K562 (cell line): ENCODE results near the gene CCR2. TPM values are rescaled to one million over a fixed set of nuclear protein-coding genes. Genes with fewer than 3 reads are reported as not detected.

Experiments
- CBX2 ChIP-seq: fragments of 200-600 bp; sonication (generic); IDR thresholded peaks from one replicate; pipeline ENCODE4 v1.6.1; 2012; ENCODE audit warnings: mild to moderate bottlenecking, low read length, inconsistent platforms; ENCODE audit not compliant: insufficient read depth, poor library complexity, severe bottlenecking
- CHD2 ChIP-seq: IDR thresholded peaks from 2 replicates; pipeline ENCODE4 v1.6.1; 2011; ENCODE audit warnings: low read depth, low read length
- ETS2 ChIP-seq: IDR thresholded peaks from 2 replicates; pipeline ENCODE4 v1.6.1; 2016; ENCODE audit warnings: borderline replicate concordance, missing genetic modification characterization, mild to moderate bottlenecking, moderate library complexity, missing compliant biosample characterization; ENCODE audit not compliant: poor library complexity, severe bottlenecking
- GATAD2B ChIP-seq: fragments of 450-650 bp; IDR thresholded peaks from 2 replicates; pipeline ENCODE4 v1.6.1; 2017; ENCODE audit warnings: mild to moderate bottlenecking, borderline replicate concordance
- HEY1 ChIP-seq: fragments of 250-450 bp; sonication (Bioruptor Pico); IDR thresholded peaks from 2 replicates; pipeline ENCODE4 v1.5.0; 2020; ENCODE audit warnings: mild to moderate bottlenecking, moderate library complexity, borderline replicate concordance
- NR2C2 ChIP-seq, 2 experiments: fragments of 200-800 bp in 1 of 2; sonication (Bioruptor generic) in 1 of 2; sonication (generic) in 1 of 2; formaldehyde crosslinking in 1 of 2; IDR thresholded peaks; 2 replicates each; pipeline versions ENCODE4 v1.6.1 to v1.8.0; 2016 to 2022; ENCODE audit warnings: mild to moderate bottlenecking in 1 of 2, missing compliant biosample characterization in 1 of 2, missing genetic modification characterization in 1 of 2, missing genetic modification reagents in 1 of 2
- SOX6 ChIP-seq: fragments of 450-650 bp; IDR thresholded peaks from 2 replicates; pipeline ENCODE4 v1.6.1; 2014; ENCODE audit warnings: mild to moderate bottlenecking
- TEAD4 ChIP-seq, 2 experiments: sonication (generic) in 1 of 2; formaldehyde crosslinking in 1 of 2; IDR thresholded peaks; 2 replicates each; pipeline versions ENCODE4 v1.6.1 to v1.8.0; 2012 to 2022; ENCODE audit warnings: borderline replicate concordance in 1 of 2, inconsistent platforms in 1 of 2, low read length in 1 of 2, mild to moderate bottlenecking in 1 of 2, missing genetic modification reagents in 1 of 2
- XRCC3 ChIP-seq: fragments of 450-650 bp; IDR thresholded peaks from 2 replicates; pipeline ENCODE4 v1.6.1; 2017; ENCODE audit warnings: mild to moderate bottlenecking, moderate library complexity
- ZEB2 ChIP-seq: fragments of 450-650 bp; IDR thresholded peaks from 2 replicates; pipeline ENCODE4 v1.6.1; 2016
- ZFP36 ChIP-seq: fragments of 150-350 bp; IDR thresholded peaks from 2 replicates; pipeline ENCODE4 v1.6.1; 2018; ENCODE audit warnings: low read length, low read depth; ENCODE audit not compliant: partially characterized antibody
- ZNF174 ChIP-seq: fragments of 250-450 bp; sonication (Bioruptor Pico); IDR thresholded peaks from 2 replicates; pipeline ENCODE4 v1.4.0; 2020; ENCODE audit warnings: mild to moderate bottlenecking
- ZNF507 ChIP-seq: conservative IDR thresholded peaks from 2 replicates; pipeline ENCODE4 v1.6.1; 2017; ENCODE audit warnings: missing genetic modification characterization, missing compliant biosample characterization
- polyA plus RNA-seq, 8 experiments: library from polyadenylated mRNA; depleted of rRNA in 4 of 8; stranded (reverse) in 5 of 8; unstranded in 3 of 8; fragments of >200 nt; fragmentation: Nextera tagmentation in 2 of 8; fragmentation: Illumina TruSeq in 1 of 8; extraction: Ambion mirVana in 2 of 8; extraction: Trizol in 1 of 8; gene quantifications; 2 replicates each; pipeline versions ENCODE4 v1.2.1 to v1.2.3, GENCODE V29; 2011 to 2014; ENCODE audit warnings: inconsistent platforms in 1 of 8, missing spikeins in 1 of 8
- total RNA-seq, 7 experiments: library from RNA; depleted of rRNA in 6 of 7; stranded (reverse); fragments of >200 nt in 6 of 7; fragmentation: Illumina TruSeq in 2 of 7; extraction: Trizol in 2 of 7; gene quantifications; 2 replicates each; pipeline versions ENCODE4 v1.2.1 to v1.2.3, GENCODE V29; 2011 to 2021; ENCODE audit warnings: low replicate concordance in 1 of 7
- TF ChIP-seq, protein P1 (sequence below): fragments of 450-650 bp; formaldehyde crosslinking; IDR thresholded peaks from 2 replicates; pipeline ENCODE4 v1.4.0; 2020; ENCODE audit warnings: mild to moderate bottlenecking, moderate library complexity
- TF ChIP-seq, protein P2 (sequence below): fragments of 250-450 bp; sonication (Bioruptor Pico); IDR thresholded peaks from 2 replicates; pipeline ENCODE4 v1.4.0; 2020; ENCODE audit warnings: borderline replicate concordance
- TF ChIP-seq, protein P3 (sequence below), 2 experiments: fragments of 450-650 bp in 1 of 2; IDR thresholded peaks; 2 replicates each; pipeline ENCODE4 v1.6.1; 2011 to 2017; ENCODE audit warnings: low read depth in 2 of 2, antibody characterized with exemption in 1 of 2, borderline replicate concordance in 1 of 2, low read length in 1 of 2, mild to moderate bottlenecking in 1 of 2, mixed read lengths in 1 of 2; ENCODE audit not compliant: control insufficient read depth in 1 of 2
- TF ChIP-seq, protein P4 (sequence below): sonication (generic); formaldehyde crosslinking; IDR thresholded peaks from 2 replicates; pipeline ENCODE4 v1.8.1; 2023; ENCODE audit warnings: mild to moderate bottlenecking, missing genetic modification reagents

CCR2 gene
- total and polyA plus RNA-seq, 9 of the 15 experiments (the other 6 are each of a cell fraction or from before 2014, with no cell fraction given) = not detected

DNA sequence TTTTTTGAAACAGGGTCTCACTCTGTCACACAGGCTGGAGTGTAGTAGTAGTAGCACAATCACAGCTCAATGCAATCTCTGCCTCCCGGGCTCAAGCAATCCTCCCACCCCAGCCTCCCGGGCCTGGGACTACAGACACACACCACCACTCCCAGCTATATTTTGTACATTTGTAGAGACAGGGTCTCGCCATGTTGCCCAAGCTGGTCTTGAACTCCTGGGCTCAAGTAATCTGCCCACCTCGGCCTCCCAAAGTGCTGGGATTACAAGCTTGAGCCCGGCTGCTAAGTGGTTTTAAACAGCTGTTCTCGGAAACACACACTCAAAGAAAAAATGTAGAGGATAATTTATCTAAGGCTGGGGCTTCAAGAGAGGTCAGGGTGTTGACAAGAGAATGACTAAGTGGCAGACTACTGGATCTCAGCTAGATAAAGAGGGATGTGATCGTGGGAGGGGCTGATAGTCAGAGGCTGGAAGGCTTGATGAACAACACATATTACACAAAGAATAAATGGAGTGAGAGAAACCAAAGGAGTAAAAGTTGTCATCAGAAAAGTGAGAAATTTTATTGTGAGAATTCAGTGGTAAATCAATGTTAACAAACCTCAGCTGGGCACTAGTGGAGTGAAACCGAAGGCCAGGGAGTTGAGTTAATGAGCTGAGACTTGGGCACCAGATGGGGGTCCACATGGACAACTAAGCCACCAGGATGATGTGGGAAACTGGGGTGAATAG lies 46.3 kb downstream of the CCR2 start (continued):
- TF ChIP-seq NR2C2 (CRISPR knock-in tag; IDR thresholded peaks at IDR 0.05) = no peak
- peak; percentile 80 for TF ChIP-seq NR2C2 (tag; IDR thresholded peaks at IDR 0.05)
- no peak for TF ChIP-seq XRCC3
- TF ChIP-seq, protein P1, sequence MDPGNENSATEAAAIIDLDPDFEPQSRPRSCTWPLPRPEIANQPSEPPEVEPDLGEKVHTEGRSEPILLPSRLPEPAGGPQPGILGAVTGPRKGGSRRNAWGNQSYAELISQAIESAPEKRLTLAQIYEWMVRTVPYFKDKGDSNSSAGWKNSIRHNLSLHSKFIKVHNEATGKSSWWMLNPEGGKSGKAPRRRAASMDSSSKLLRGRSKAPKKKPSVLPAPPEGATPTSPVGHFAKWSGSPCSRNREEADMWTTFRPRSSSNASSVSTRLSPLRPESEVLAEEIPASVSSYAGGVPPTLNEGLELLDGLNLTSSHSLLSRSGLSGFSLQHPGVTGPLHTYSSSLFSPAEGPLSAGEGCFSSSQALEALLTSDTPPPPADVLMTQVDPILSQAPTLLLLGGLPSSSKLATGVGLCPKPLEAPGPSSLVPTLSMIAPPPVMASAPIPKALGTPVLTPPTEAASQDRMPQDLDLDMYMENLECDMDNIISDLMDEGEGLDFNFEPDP (CRISPR knock-in tag) = no peak
- TF ChIP-seq HEY1 (CRISPR knock-in tag) = 0 out of 2 replicates have a peak, but pooled peaks have one; percentile 19
- TF ChIP-seq, protein P2, sequence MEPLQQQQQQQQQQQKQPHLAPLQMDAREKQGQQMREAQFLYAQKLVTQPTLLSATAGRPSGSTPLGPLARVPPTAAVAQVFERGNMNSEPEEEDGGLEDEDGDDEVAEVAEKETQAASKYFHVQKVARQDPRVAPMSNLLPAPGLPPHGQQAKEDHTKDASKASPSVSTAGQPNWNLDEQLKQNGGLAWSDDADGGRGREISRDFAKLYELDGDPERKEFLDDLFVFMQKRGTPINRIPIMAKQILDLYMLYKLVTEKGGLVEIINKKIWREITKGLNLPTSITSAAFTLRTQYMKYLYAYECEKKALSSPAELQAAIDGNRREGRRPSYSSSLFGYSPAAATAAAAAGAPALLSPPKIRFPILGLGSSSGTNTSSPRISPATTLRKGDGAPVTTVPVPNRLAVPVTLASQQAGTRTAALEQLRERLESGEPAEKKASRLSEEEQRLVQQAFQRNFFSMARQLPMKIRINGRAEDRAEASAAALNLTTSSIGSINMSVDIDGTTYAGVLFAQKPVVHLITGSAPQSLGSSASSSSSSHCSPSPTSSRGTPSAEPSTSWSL (CRISPR knock-in tag) = no peak
- TF ChIP-seq SOX6 = peak; percentile 88
- no peak for TF ChIP-seq ZNF174 (CRISPR knock-in tag)
- no peak for TF ChIP-seq ZFP36
- TF ChIP-seq CHD2 = no peak
- TF ChIP-seq, protein P3, sequence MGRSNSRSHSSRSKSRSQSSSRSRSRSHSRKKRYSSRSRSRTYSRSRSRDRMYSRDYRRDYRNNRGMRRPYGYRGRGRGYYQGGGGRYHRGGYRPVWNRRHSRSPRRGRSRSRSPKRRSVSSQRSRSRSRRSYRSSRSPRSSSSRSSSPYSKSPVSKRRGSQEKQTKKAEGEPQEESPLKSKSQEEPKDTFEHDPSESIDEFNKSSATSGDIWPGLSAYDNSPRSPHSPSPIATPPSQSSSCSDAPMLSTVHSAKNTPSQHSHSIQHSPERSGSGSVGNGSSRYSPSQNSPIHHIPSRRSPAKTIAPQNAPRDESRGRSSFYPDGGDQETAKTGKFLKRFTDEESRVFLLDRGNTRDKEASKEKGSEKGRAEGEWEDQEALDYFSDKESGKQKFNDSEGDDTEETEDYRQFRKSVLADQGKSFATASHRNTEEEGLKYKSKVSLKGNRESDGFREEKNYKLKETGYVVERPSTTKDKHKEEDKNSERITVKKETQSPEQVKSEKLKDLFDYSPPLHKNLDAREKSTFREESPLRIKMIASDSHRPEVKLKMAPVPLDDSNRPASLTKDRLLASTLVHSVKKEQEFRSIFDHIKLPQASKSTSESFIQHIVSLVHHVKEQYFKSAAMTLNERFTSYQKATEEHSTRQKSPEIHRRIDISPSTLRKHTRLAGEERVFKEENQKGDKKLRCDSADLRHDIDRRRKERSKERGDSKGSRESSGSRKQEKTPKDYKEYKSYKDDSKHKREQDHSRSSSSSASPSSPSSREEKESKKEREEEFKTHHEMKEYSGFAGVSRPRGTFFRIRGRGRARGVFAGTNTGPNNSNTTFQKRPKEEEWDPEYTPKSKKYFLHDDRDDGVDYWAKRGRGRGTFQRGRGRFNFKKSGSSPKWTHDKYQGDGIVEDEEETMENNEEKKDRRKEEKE (IDR thresholded peaks at IDR 0.05; ENCODE audit: borderline replicate concordance in 1 of 2, control insufficient read depth in 1 of 2, low read depth in 2 of 2, low read length in 1 of 2) = no peak
- 0 out of 2 replicates have a peak, but pooled peaks have one; percentile 33 for TF ChIP-seq GATAD2B
- no peak for TF ChIP-seq ZNF507
- TF ChIP-seq, protein P4, sequence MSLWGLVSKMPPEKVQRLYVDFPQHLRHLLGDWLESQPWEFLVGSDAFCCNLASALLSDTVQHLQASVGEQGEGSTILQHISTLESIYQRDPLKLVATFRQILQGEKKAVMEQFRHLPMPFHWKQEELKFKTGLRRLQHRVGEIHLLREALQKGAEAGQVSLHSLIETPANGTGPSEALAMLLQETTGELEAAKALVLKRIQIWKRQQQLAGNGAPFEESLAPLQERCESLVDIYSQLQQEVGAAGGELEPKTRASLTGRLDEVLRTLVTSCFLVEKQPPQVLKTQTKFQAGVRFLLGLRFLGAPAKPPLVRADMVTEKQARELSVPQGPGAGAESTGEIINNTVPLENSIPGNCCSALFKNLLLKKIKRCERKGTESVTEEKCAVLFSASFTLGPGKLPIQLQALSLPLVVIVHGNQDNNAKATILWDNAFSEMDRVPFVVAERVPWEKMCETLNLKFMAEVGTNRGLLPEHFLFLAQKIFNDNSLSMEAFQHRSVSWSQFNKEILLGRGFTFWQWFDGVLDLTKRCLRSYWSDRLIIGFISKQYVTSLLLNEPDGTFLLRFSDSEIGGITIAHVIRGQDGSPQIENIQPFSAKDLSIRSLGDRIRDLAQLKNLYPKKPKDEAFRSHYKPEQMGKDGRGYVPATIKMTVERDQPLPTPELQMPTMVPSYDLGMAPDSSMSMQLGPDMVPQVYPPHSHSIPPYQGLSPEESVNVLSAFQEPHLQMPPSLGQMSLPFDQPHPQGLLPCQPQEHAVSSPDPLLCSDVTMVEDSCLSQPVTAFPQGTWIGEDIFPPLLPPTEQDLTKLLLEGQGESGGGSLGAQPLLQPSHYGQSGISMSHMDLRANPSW (CRISPR knock-in tag) = no peak
- peak; percentile 56; the same call in 1 of the 2 replicates for TF ChIP-seq ZEB2
- TF ChIP-seq CBX2 = no peak
- no peak for TF ChIP-seq ETS2
- TF ChIP-seq TEAD4 (IDR thresholded peaks at IDR 0.05; ENCODE audit: low read length) = peak; percentile 92
- TF ChIP-seq TEAD4 (CRISPR knock-in tag; IDR thresholded peaks at IDR 0.05; ENCODE audit: borderline replicate concordance) = no peak
